ENCODE data around the gene PSMG3.
A peak's percentile ranks its signal among the peaks of the same experiment; 100 is the strongest.

GRCh38 chr7:1546274-1546908 is 23.4 kb downstream of the PSMG3 start:
- no peak for TF ChIP-seq ZFP36 (IDR thresholded peaks at IDR 0.05; ENCODE audit: borderline replicate concordance, partially characterized antibody)
- TF ChIP-seq POLR2A (IDR thresholded peaks at IDR 0.05; ENCODE audit: low read length) = no peak
- 0 out of 2 replicates have a peak, but pooled peaks have one; percentile 25 for TF ChIP-seq POLR2AphosphoS2 (conservative IDR thresholded peaks at IDR 0.05; ENCODE audit: low read length)
- no peak for TF ChIP-seq RARB (CRISPR knock-in tag; IDR thresholded peaks at IDR 0.05)
- TF ChIP-seq CTCF (IDR thresholded peaks at IDR 0.05) = no peak
- TF ChIP-seq RAD21 (conservative IDR thresholded peaks at IDR 0.05 in 1 of 2, IDR thresholded peaks at IDR 0.05 in 1 of 2) = no peak
- 0 out of 5 replicates have a peak, but pooled peaks of 1 of the 2 experiments have one; percentile 25 for TF ChIP-seq JUN (IDR thresholded peaks at IDR 0.05)
- no peak for TF ChIP-seq NFE2L2 (conservative IDR thresholded peaks at IDR 0.05; ENCODE audit: low read length)
- no peak for TF ChIP-seq MYC (IDR thresholded peaks at IDR 0.05; ENCODE audit: borderline replicate concordance, low read length)
- no peak for TF ChIP-seq JUNB (IDR thresholded peaks at IDR 0.05)
